Loucy (cell line): ENCODE measurements around the gene XRCC5.

Experiments used
- H2AFZ ChIP-seq: fragments of 200-600 bp; sonication (generic); 2 replicates; pipeline ENCODE4 v1.6.0; 2016; ENCODE audit warnings: antibody characterized with exemption, mild to moderate bottlenecking, low read length, moderate library complexity
- H3F3A ChIP-seq: fragments of 200-600 bp; 2 replicates; pipeline ENCODE4 v1.6.0; 2016; ENCODE audit warnings: antibody characterized with exemption, low read depth, mild to moderate bottlenecking
- H3K27me3 ChIP-seq: fragments of 200-600 bp; sonication (generic); 2 replicates; pipeline ENCODE4 v1.6.1; 2014; ENCODE audit warnings: low read length, mild to moderate bottlenecking; ENCODE audit not compliant: insufficient read depth, poor library complexity, severe bottlenecking
- H3K36me3 ChIP-seq: fragments of 200-600 bp; sonication (generic); 2 replicates; pipeline ENCODE4 v1.6.1; 2016; ENCODE audit warnings: low read length; ENCODE audit not compliant: insufficient read depth
- H3K4me1 ChIP-seq: fragments of 200-600 bp; sonication (generic); 2 replicates; pipeline ENCODE4 v1.5.1; 2014; ENCODE audit warnings: low read length, mild to moderate bottlenecking; ENCODE audit not compliant: insufficient read depth, poor library complexity, severe bottlenecking
- H3K4me2 ChIP-seq: fragments of 200-600 bp; sonication (generic); 2 replicates; pipeline ENCODE4 v1.6.0; 2014; ENCODE audit warnings: antibody characterized with exemption, low read length, low read depth, mild to moderate bottlenecking; ENCODE audit not compliant: poor library complexity, severe bottlenecking
- H3K4me3 ChIP-seq: fragments of 200-600 bp; sonication (generic); 2 replicates; pipeline ENCODE4 v1.5.1; 2014; ENCODE audit warnings: low read length, mild to moderate bottlenecking, mixed read lengths; ENCODE audit not compliant: poor library complexity, severe bottlenecking
- H3K79me2 ChIP-seq: fragments of 200-600 bp; sonication (generic); 2 replicates; pipeline ENCODE4 v1.6.1; 2014; ENCODE audit warnings: low read length; ENCODE audit not compliant: insufficient read depth
- H3K9ac ChIP-seq: fragments of 200-600 bp; sonication (generic); 2 replicates; pipeline ENCODE4 v1.6.0; 2014; ENCODE audit warnings: mild to moderate bottlenecking, low read depth, low read length, moderate library complexity; ENCODE audit not compliant: poor library complexity, severe bottlenecking
- H3K9me2 ChIP-seq: fragments of 200-600 bp; sonication (generic); replicated peaks from 2 replicates; pipeline ENCODE4 v1.6.1; 2016; ENCODE audit warnings: low read depth, low read length, mixed read lengths
- H3K9me3 ChIP-seq: fragments of 200-600 bp; sonication (generic); 2 replicates; pipeline ENCODE4 v1.6.1; 2014; ENCODE audit warnings: mild to moderate bottlenecking, antibody characterized with exemption, low read length, low read depth; ENCODE audit not compliant: insufficient read depth
- H4K20me1 ChIP-seq: fragments of 200-600 bp; sonication (generic); 2 replicates; pipeline ENCODE4 v1.6.0; 2014; ENCODE audit warnings: antibody characterized with exemption, low read length, mild to moderate bottlenecking; ENCODE audit not compliant: insufficient read depth, poor library complexity, severe bottlenecking
- EZH2phosphoT487 ChIP-seq: fragments of 200-600 bp; IDR thresholded peaks from 2 replicates; pipeline ENCODE4 v1.6.1; 2018; ENCODE audit warnings: antibody characterized with exemption, mild to moderate bottlenecking, moderate library complexity, borderline replicate concordance
- TF ChIP-seq, protein P1 (sequence below): fragments of 200-600 bp; sonication (generic); conservative IDR thresholded peaks from 2 replicates; pipeline ENCODE4 v1.5.1; 2014; ENCODE audit warnings: mild to moderate bottlenecking, antibody characterized with exemption, low read length

The XRCC5 gene

DNA sequence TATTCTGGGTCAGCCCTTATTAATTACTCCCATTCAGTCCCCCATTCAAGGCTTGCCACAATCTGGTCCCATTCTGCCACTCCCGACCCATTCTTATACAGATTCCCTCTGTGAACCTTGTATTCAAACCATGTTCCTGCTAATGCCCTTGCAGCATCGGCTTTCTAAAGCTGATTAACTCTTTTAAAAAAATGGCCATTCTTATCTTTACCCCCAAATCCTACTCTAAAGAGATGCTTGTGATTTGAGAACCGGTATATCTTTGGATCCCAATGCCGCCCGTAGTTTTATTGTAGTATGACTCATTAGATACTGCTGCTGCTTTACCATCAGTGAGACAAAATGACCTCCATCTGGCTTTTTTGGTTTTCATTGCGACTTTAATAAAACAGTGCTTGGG is 72.2 kb downstream of the XRCC5 start:
- H3K9me2 ChIP-seq, result no peaks in the 10 kb centered on the region
- no peaks in the 10 kb centered on the region for H3K27me3 ChIP-seq
- no peak overlapping the region for H3K9ac ChIP-seq
- peaks cover 99% of the 10 kb centered on the region for H3K79me2 ChIP-seq
- TF ChIP-seq, protein P1, sequence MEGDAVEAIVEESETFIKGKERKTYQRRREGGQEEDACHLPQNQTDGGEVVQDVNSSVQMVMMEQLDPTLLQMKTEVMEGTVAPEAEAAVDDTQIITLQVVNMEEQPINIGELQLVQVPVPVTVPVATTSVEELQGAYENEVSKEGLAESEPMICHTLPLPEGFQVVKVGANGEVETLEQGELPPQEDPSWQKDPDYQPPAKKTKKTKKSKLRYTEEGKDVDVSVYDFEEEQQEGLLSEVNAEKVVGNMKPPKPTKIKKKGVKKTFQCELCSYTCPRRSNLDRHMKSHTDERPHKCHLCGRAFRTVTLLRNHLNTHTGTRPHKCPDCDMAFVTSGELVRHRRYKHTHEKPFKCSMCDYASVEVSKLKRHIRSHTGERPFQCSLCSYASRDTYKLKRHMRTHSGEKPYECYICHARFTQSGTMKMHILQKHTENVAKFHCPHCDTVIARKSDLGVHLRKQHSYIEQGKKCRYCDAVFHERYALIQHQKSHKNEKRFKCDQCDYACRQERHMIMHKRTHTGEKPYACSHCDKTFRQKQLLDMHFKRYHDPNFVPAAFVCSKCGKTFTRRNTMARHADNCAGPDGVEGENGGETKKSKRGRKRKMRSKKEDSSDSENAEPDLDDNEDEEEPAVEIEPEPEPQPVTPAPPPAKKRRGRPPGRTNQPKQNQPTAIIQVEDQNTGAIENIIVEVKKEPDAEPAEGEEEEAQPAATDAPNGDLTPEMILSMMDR, result no peak
- TF ChIP-seq EZH2phosphoT487, result no peak
- no peak overlapping the region for H2AFZ ChIP-seq
- H3K4me2 ChIP-seq, result no peak overlapping the region
- peaks cover 56% of the 10 kb centered on the region for H4K20me1 ChIP-seq
- H3K36me3 ChIP-seq, result peaks cover 89% of the 10 kb centered on the region
- no peaks in the 10 kb centered on the region for H3K9me3 ChIP-seq
- peaks cover 21% of the 10 kb centered on the region for H3K4me1 ChIP-seq
- H3K4me3 ChIP-seq, result no peak overlapping the region
- H3F3A ChIP-seq, result no peaks in the 10 kb centered on the region

DNA sequence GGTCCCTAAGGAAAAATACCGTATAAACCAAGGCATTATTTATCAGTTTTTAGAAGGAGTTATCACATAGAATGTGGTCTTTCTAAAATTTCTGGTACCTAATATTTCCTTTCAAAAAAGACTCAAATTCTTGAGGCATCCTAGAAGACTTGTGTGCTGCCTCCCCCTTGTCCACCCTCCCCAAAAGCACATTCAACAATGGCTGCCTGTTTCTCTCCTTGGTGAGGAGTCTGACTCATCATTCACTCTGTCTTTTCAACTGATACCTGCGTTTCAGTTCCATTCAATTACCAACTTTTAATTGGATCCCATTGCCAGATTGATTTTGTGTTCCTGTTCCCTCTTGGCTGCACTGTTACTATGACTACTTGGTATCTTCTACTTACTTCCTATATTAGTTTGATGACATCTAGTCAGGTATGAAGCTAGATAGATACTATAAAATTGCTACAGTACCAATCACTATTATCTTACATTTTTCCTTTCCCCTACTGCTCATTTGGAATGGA is 72.9 kb downstream of the XRCC5 start:
- TF ChIP-seq EZH2phosphoT487, result no peak
- TF ChIP-seq, protein P1, result no peak
- H3K4me3 ChIP-seq, result no peak overlapping the region
- peaks cover 26% of the 10 kb centered on the region for H3K4me1 ChIP-seq
- no peaks in the 10 kb centered on the region for H3F3A ChIP-seq
- no peaks in the 10 kb centered on the region for H3K27me3 ChIP-seq
- H3K9ac ChIP-seq, result no peak overlapping the region
- H3K79me2 ChIP-seq, result peaks cover 99% of the 10 kb centered on the region
- H3K9me2 ChIP-seq, result no peaks in the 10 kb centered on the region
- no peak overlapping the region for H2AFZ ChIP-seq
- H3K36me3 ChIP-seq, result peaks cover 91% of the 10 kb centered on the region
- peaks cover 62% of the 10 kb centered on the region for H4K20me1 ChIP-seq
- H3K4me2 ChIP-seq, result no peak overlapping the region
- no peaks in the 10 kb centered on the region for H3K9me3 ChIP-seq

DNA sequence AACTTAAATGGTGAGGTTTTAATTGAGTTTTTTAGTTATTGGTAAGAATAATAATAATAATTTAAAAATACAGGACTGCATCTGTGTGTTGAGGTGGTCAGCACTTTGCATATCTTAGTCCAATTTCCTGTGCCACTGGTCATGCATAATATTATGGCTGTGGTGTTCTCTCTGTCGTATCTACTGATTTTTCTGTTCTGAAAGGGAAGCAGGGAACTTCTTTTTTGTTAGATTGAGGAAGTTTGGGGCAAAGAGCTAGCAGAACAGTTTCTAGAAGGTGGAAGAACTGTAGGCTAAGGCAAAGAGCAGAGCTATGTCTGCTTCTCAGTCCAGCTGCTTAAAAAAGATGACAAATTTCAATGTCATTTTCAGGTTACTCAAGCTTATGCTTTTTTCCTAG is 74.3 kb downstream of the XRCC5 start:
- Histone ChIP-seq H3K4me2 (no peak overlapping the region), H4K20me1 (peaks cover 77% of the 10 kb centered on the region), H3K9ac (no peak overlapping the region), H3K9me3 (no peaks in the 10 kb centered on the region), H3K79me2 (peaks cover 99% of the 10 kb centered on the region), H3K27me3 (no peaks in the 10 kb centered on the region), H2AFZ (no peak overlapping the region), H3K4me1 (peaks cover 39% of the 10 kb centered on the region), H3K36me3 (peaks cover 84% of the 10 kb centered on the region), H3F3A (no peaks in the 10 kb centered on the region), H3K4me3 (no peak overlapping the region), H3K9me2 (no peaks in the 10 kb centered on the region)
- TF ChIP-seq, protein P1, result no peak
- TF ChIP-seq EZH2phosphoT487, result no peak
